Natural killer cell (primary cell): ENCODE results near the gene ABI3BP. TPM values are rescaled to one million over a fixed set of nuclear protein-coding genes. Genes with fewer than 3 reads are reported as not detected.

Experiments used
- ATAC-seq, 3 donors: fragments of 150-1000 bp in 2 of 3; fragments of 200-7000 bp in 1 of 3; cut with Tn5 transposase; 1 replicate in 1 of 3; 2 replicates in 2 of 3; pipeline ENCODE4 v1.10.0; 2021; ENCODE audit warnings: mild to moderate bottlenecking in 2 of 3, moderate library complexity in 2 of 3
- DNase-seq, 2 donors: peaks; one replicate each; pipeline versions ENCODE4 v3.0.0 to v3.0.0-alpha.2; 2013 to 2021; ENCODE audit warnings: mixed read lengths in 1 of 2
- H3K27ac ChIP-seq: one replicate; pipeline ENCODE4 v1.5.1; 2013; ENCODE audit warnings: mild to moderate bottlenecking, low read length
- H3K27me3 ChIP-seq: one replicate; pipeline ENCODE4 v1.6.1; 2013; ENCODE audit warnings: low read length; ENCODE audit not compliant: control insufficient read depth, insufficient read depth
- H3K36me3 ChIP-seq: one replicate; pipeline ENCODE4 v1.6.1; 2013; ENCODE audit warnings: low read length; ENCODE audit not compliant: control insufficient read depth, insufficient read depth
- H3K4me1 ChIP-seq: one replicate; pipeline ENCODE4 v1.6.1; 2013; ENCODE audit warnings: low read length; ENCODE audit not compliant: control insufficient read depth, insufficient read depth
- H3K4me3 ChIP-seq: one replicate; pipeline ENCODE4 v1.5.1; 2013; ENCODE audit warnings: low read length
- H3K9me3 ChIP-seq: one replicate; pipeline ENCODE4 v1.6.1; 2013; ENCODE audit warnings: low read length; ENCODE audit not compliant: control insufficient read depth, insufficient read depth
- H3K27ac Mint-ChIP-seq, 2 donors: one replicate each; pipeline ENCODE4 v1.8.0; 2022; ENCODE audit warnings: mild to moderate bottlenecking in 2 of 2, mixed read lengths in 2 of 2, moderate library complexity in 1 of 2
- H3K27me3 Mint-ChIP-seq, 2 donors: one replicate each; pipeline ENCODE4 v1.8.0; 2022; ENCODE audit warnings: low read depth in 2 of 2, mixed read lengths in 2 of 2
- H3K36me3 Mint-ChIP-seq: one replicate; pipeline ENCODE4 v1.8.0; 2022; ENCODE audit warnings: mixed read lengths
- H3K4me1 Mint-ChIP-seq, 2 donors: one replicate each; pipeline ENCODE4 v1.8.0; 2022; ENCODE audit warnings: mixed read lengths in 2 of 2
- H3K4me3 Mint-ChIP-seq: one replicate; pipeline ENCODE4 v1.8.0; 2022; ENCODE audit warnings: mild to moderate bottlenecking, moderate library complexity, mixed read lengths
- H3K9me3 Mint-ChIP-seq, 2 donors: one replicate each; pipeline ENCODE4 v1.8.0; 2022; ENCODE audit warnings: mixed read lengths in 2 of 2
- WGBS: methylation state at CpG from one replicate; pipeline ENCODE4 v1.1.7; 2013; ENCODE audit warnings: missing lambda C conversion rate; ENCODE audit not compliant: insufficient coverage; 5-methylcytosine and 5-hydroxymethylcytosine counted together
- intact Hi-C: fragments of 100-400 bp; cut with micrococcal nuclease; formaldehyde crosslinking; loops from one replicate; pipeline ENCODE4 v1.14.2; 2022
- total RNA-seq, 4 donors: library from RNA; stranded (reverse); fragments of 120-200 nt in 1 of 4; gene quantifications; one replicate each; pipeline versions ENCODE4 v1.2.3 to v1.2.4, GENCODE V29; 2013 to 2022
- TF ChIP-seq, protein P1 (sequence below): fragments of 200-600 bp; IDR thresholded peaks from one replicate; pipeline ENCODE4 v1.8.0; 2022; ENCODE audit warnings: antibody characterized with exemption

Gene ABI3BP
- total RNA-seq, 3 donors from 2014 or later (not counting 1 experiment from before 2014, with no cell fraction given), result not detected

GRCh38 chr3:100928638-100929428 is 64.4 kb downstream of the ABI3BP start:
- H3K27me3 Mint-ChIP-seq, result no peaks in the 10 kb centered on the region
- ATAC-seq, result no peak
- 73% methylated on average over 5 of the region's 6 CpGs for WGBS

DNA sequence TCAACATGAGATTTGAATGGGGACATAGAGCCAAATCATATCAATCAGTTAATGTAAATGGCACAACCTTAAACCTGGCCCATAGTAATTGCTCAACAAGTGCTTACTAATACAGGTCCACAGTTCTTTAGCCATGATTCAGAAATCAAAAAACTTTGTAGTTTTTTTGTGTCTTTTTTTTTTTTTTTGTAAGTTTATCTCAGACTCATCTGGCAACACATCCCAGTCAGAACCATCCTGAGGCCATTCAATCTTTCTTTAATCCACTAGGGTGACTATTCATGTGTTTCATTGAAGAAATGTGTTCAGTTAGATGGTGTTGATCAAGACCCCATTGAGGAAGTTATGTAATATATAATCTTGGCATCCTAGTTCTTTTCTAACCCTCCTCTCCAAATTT is 65.4 kb downstream of the ABI3BP start:
- no peak for ATAC-seq
- Histone ChIP-seq H3K27ac (no peak overlapping the region), H3K4me1 (no peaks in the 10 kb centered on the region), H3K9me3 (no peaks in the 10 kb centered on the region), H3K27me3 (no peaks in the 10 kb centered on the region), H3K4me3 (no peak overlapping the region), H3K36me3 (no peaks in the 10 kb centered on the region)
- Mint-ChIP-seq H3K4me1 (no peaks in the 10 kb centered on the region), H3K27ac (no peak overlapping the region), H3K27me3 (no peaks in the 10 kb centered on the region), H3K4me3 (no peak overlapping the region), H3K9me3 (peaks cover 2 to 7% of the 10 kb centered on the region in 2 donors), H3K36me3 (no peaks in the 10 kb centered on the region)
- TF ChIP-seq, protein P1, sequence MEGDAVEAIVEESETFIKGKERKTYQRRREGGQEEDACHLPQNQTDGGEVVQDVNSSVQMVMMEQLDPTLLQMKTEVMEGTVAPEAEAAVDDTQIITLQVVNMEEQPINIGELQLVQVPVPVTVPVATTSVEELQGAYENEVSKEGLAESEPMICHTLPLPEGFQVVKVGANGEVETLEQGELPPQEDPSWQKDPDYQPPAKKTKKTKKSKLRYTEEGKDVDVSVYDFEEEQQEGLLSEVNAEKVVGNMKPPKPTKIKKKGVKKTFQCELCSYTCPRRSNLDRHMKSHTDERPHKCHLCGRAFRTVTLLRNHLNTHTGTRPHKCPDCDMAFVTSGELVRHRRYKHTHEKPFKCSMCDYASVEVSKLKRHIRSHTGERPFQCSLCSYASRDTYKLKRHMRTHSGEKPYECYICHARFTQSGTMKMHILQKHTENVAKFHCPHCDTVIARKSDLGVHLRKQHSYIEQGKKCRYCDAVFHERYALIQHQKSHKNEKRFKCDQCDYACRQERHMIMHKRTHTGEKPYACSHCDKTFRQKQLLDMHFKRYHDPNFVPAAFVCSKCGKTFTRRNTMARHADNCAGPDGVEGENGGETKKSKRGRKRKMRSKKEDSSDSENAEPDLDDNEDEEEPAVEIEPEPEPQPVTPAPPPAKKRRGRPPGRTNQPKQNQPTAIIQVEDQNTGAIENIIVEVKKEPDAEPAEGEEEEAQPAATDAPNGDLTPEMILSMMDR, result no peak
- DNase-seq, result no peak
- intact Hi-C loops, result no loop called here

More at GRCh38 chr3:100928638-100929428, 64.4 kb downstream of the ABI3BP start:
- Mint-ChIP-seq H3K36me3 (no peaks in the 10 kb centered on the region), H3K4me3 (no peak overlapping the region), H3K4me1 (no peaks in the 10 kb centered on the region), H3K27ac (no peak overlapping the region), H3K9me3 (peaks cover 2 to 7% of the 10 kb centered on the region in 2 donors)
- no peak for DNase-seq
- H3K27me3 ChIP-seq, result no peaks in the 10 kb centered on the region
- H3K4me3 ChIP-seq, result no peak overlapping the region
- intact Hi-C loops, result no loop called here
- H3K9me3 ChIP-seq, result no peaks in the 10 kb centered on the region
- H3K27ac ChIP-seq, result no peak overlapping the region
- TF ChIP-seq, protein P1, result no peak
- no peaks in the 10 kb centered on the region for H3K36me3 ChIP-seq
- H3K4me1 ChIP-seq, result no peaks in the 10 kb centered on the region

DNA sequence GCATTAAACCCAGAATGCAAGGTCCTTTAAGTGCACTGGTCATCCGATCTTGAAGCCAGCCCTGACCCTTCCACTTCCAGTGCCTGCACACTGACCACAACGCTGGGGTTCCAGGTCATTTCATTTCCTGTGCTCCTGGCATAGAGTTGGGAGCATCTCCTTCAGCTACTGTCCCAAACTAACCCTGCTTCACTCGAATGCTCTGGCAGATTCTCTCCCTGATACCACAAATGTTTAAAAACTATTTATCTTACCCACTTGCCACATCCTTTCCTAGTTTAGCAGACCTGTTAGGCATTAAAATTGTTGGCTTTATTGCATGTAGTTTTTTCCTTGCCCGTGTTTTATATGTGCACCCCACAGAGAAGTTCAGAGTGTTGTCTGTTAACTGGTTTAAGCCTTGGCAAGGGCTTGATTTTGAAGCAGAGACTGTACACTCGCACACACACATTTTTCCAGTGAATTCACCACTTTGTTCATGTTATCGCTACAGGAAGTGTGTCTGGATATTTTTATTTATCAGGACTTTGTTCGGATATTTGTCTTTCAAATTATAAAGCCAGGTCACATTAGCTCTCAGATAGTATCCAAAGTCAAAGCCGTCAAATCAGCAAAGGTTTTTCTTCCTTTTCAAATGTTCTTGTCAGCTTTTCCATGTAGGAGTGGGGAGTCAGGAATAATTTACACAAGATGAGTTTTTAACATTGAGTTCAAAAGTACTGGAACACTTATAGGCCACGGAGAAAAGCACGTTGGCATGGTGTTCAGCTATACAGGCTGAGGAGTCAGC is 77.3 kb downstream of the ABI3BP start:
- H3K4me3 ChIP-seq, result no peak overlapping the region
- no peaks in the 10 kb centered on the region for H3K4me1 Mint-ChIP-seq
- no peaks in the 10 kb centered on the region for H3K27me3 Mint-ChIP-seq
- no peaks in the 10 kb centered on the region for H3K27me3 ChIP-seq
- no peaks in the 10 kb centered on the region for H3K36me3 ChIP-seq
- no peaks in the 10 kb centered on the region for H3K9me3 ChIP-seq
- intact Hi-C loops, result no loop called here
- H3K9me3 Mint-ChIP-seq, result peaks cover 0 to 2% of the 10 kb centered on the region in 2 donors
- TF ChIP-seq, protein P1, result no peak
- no peaks in the 10 kb centered on the region for H3K36me3 Mint-ChIP-seq
- DNase-seq (no peak), ATAC-seq (no peak)
- H3K4me3 Mint-ChIP-seq, result no peak overlapping the region
- 84% methylated on average over 10 of the region's 10 CpGs for WGBS
- H3K27ac ChIP-seq, result no peak overlapping the region
- H3K27ac Mint-ChIP-seq, result no peak overlapping the region
- H3K4me1 ChIP-seq, result no peaks in the 10 kb centered on the region
